Fibroblast of pulmonary artery (primary cell): ENCODE results near the gene NPNT.

Experiments
- DNase-seq: peaks from one replicate; pipeline ENCODE4 v3.0.0-alpha.2; 2010; ENCODE audit warnings: low read depth
- H3K4me3 ChIP-seq: replicated peaks from 2 replicates; pipeline ENCODE4 v1.5.1; 2011; ENCODE audit warnings: low read depth, mild to moderate bottlenecking, control low read depth, low read length, moderate library complexity
- TF ChIP-seq, protein P1 (sequence below): IDR thresholded peaks from 2 replicates; pipeline ENCODE4 v1.5.1; 2011; ENCODE audit warnings: mild to moderate bottlenecking, control low read depth, low read length, inconsistent platforms; ENCODE audit errors: missing control alignments

Gene NPNT

GRCh38 chr4:105896984-105897775 is 1.9 kb downstream of the NPNT start:
- no peak for DNase-seq
- no peak overlapping the region for H3K4me3 ChIP-seq
- TF ChIP-seq, protein P1, sequence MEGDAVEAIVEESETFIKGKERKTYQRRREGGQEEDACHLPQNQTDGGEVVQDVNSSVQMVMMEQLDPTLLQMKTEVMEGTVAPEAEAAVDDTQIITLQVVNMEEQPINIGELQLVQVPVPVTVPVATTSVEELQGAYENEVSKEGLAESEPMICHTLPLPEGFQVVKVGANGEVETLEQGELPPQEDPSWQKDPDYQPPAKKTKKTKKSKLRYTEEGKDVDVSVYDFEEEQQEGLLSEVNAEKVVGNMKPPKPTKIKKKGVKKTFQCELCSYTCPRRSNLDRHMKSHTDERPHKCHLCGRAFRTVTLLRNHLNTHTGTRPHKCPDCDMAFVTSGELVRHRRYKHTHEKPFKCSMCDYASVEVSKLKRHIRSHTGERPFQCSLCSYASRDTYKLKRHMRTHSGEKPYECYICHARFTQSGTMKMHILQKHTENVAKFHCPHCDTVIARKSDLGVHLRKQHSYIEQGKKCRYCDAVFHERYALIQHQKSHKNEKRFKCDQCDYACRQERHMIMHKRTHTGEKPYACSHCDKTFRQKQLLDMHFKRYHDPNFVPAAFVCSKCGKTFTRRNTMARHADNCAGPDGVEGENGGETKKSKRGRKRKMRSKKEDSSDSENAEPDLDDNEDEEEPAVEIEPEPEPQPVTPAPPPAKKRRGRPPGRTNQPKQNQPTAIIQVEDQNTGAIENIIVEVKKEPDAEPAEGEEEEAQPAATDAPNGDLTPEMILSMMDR, result no peak

GRCh38 chr4:105900541-105900940 is 5.3 kb downstream of the NPNT start:
- DNase-seq, result no peak
- TF ChIP-seq, protein P1, result no peak

DNA sequence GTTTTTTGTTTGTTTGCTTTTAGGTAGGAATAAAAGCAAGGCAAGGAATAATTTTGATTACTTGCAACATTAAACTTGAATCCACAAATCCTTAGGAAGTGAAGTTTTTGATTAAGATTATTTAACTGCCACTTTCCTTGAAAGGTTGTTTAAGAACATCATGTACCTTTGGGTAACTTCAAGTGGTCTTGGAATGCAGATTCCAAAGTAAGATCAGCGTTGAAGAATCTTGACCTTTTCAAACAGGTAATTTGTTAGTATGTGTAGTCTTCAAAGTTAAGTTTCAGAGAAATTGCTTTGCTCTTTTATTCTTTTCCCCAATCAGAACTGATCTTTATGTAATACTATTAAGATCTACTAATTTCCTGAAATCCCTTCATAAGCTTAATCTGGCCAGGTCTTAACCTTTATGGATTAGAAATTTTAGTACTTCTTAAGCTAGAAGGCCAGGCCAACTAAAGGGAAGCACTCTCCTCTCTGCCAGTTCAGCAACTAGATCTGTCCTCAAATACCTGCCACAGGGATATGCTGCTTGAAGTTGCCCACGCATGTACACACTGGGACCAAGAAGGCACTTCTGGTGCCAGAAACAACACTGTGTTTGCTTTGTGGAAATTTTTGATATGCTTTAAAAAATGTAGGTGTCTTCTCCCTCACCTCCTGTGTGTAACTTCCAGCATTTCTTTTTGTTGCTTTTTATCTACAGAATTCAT is 7.4 kb downstream of the NPNT start:
- no peak overlapping the region for H3K4me3 ChIP-seq
- TF ChIP-seq, protein P1, result no peak
- no peak for DNase-seq

More at GRCh38 chr4:105900541-105900940, 5.3 kb downstream of the NPNT start:
- H3K4me3 ChIP-seq, result no peak overlapping the region

DNA sequence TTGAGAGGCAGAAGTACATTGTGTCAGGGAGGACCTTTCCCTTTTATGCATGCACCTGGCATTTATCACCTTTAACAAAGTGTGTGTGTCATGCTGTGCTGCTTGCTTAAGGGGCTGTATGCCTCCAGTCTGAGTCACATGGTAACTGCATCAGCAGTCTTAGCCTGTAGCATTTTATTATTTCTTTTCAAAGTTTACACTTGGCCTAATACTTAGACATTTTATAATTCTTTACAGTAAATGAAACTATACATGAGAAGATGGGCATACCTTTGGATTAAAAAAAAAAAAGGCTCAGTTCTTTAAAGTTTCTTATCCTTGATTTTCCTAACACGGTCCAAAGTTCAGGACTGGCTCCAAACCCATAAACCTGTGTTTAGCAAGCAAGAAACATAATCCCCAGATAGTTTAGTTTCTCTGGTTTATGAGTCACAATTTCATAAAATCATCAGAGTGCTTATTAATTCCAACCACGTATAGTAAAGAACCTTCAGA is 14.6 kb downstream of the NPNT start:
- no peak for DNase-seq
- TF ChIP-seq, protein P1, result no peak
- no peak overlapping the region for H3K4me3 ChIP-seq

GRCh38 chr4:105911426-105911825 is 16.2 kb downstream of the NPNT start:
- DNase-seq, result no peak
- TF ChIP-seq, protein P1, result no peak
- no peak overlapping the region for H3K4me3 ChIP-seq

DNA sequence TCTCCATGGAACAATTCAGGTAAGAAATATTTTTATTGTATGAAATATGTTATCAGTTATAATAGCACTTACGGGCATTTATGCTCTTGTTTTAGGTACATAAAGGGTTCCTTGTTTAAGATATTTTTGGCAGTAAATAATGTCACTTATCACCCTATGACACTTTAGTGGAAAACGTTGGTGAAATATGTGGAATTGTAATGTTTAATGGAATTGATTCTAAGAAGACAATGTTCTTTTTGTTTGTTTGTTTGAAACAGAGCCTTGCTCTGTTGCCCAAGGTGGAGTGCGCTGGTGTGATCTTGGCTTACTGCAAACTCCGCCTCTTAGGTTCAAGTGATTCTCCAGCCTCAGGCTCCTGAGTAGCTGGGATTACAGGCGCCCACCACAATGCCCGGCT is 17.4 kb downstream of the NPNT start:
- no peak overlapping the region for H3K4me3 ChIP-seq
- DNase-seq, result no peak
- TF ChIP-seq, protein P1, result no peak
